HFFc6 (cell line): ENCODE data around the gene C17orf114.

Experiments used
- DNase-seq: peaks from one replicate; pipeline ENCODE4 v3.0.0-alpha.2; 2018
- H3K27ac Mint-ChIP-seq: 2 replicates; pipeline ENCODE4 v1.8.0; 2020; ENCODE audit warnings: mild to moderate bottlenecking, mixed read lengths
- H3K27me3 Mint-ChIP-seq: 2 replicates; pipeline ENCODE4 v1.8.0; 2021; ENCODE audit warnings: mild to moderate bottlenecking, moderate library complexity, mixed read lengths; ENCODE audit not compliant: insufficient read depth
- H3K36me3 Mint-ChIP-seq: 2 replicates; pipeline ENCODE4 v1.8.0; 2021; ENCODE audit warnings: low read depth, mixed read lengths
- H3K4me1 Mint-ChIP-seq: 2 replicates; pipeline ENCODE4 v1.8.0; 2020; ENCODE audit warnings: low read depth, mixed read lengths
- H3K4me3 Mint-ChIP-seq: 2 replicates; pipeline ENCODE4 v1.8.0; 2020; ENCODE audit warnings: mild to moderate bottlenecking, moderate library complexity, mixed read lengths
- H3K9me3 Mint-ChIP-seq: 2 replicates; pipeline ENCODE4 v1.8.0; 2020; ENCODE audit warnings: mild to moderate bottlenecking, mixed read lengths
- CTCF ChIP-seq: fragments of 200-600 bp; sonication (generic); IDR thresholded peaks from 2 replicates; pipeline ENCODE4 v1.5.0; 2021; ENCODE audit warnings: antibody characterized with exemption, mild to moderate bottlenecking

The C17orf114 gene

DNA sequence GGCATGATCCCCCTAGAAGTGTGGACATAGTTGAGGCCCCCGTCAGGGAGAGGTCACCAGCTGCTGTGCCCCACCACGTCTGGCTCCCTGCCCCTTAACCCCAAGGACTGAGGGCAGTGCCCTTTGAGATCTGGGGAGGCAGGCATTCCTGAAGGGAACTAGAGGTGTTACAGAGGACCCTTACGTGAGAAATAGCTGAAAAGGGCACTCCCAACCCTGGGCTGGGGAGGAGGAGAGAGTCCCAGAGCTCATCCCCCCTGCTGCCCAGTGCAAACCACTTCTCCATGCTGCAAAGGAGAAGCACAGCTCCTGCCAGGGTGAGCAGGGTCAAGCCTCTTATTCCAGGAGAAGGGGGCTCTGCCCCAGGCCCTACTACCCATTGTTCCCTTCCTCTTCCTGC lies 20.7 kb upstream of the C17orf114 start:
- Mint-ChIP-seq H3K9me3 (no peaks in the 10 kb centered on the region), H3K4me3 (no peak overlapping the region), H3K4me1 (no peaks in the 10 kb centered on the region), H3K27ac (no peak overlapping the region), H3K27me3 (no peaks in the 10 kb centered on the region; the same call in 1 of the 2 replicates), H3K36me3 (0 out of 2 replicates have a peak, but pooled peaks cover 5% of the 10 kb centered on the region)
- no peak for TF ChIP-seq CTCF
- no peak for DNase-seq

GRCh38 chr17:4818276-4818675 lies 16.1 kb upstream of the C17orf114 start:
- no peaks in the 10 kb centered on the region for H3K4me1 Mint-ChIP-seq
- DNase-seq = no peak
- H3K27me3 Mint-ChIP-seq = no peaks in the 10 kb centered on the region; the same call in 1 of the 2 replicates
- no peaks in the 10 kb centered on the region for H3K9me3 Mint-ChIP-seq
- 0 out of 2 replicates have a peak, but pooled peaks cover 5% of the 10 kb centered on the region for H3K36me3 Mint-ChIP-seq
- TF ChIP-seq CTCF = no peak
- no peak overlapping the region for H3K4me3 Mint-ChIP-seq
- H3K27ac Mint-ChIP-seq = no peak overlapping the region

DNA sequence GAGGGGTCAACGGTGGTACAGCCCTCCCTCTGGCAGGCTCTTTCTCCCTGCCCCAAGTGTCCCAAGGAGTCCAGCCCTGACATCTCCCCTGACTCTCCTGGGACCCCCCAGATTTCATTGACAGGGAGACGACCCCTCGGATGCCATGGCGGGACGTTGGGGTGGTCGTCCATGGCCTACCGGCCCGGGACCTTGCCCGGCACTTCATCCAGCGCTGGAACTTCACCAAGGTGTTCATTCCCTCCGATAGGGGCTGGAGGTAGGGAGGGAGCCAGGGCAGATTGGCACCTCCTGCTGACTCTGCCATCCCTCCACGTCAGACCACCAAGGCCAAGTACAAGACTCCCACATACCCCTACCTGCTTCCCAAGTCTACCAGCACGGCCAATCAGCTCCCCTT lies 14.7 kb upstream of the C17orf114 start:
- Mint-ChIP-seq H3K27ac (no peak overlapping the region), H3K36me3 (0 out of 2 replicates have a peak, but pooled peaks cover 5% of the 10 kb centered on the region), H3K4me3 (no peak overlapping the region), H3K9me3 (no peaks in the 10 kb centered on the region), H3K27me3 (no peaks in the 10 kb centered on the region; the same call in 1 of the 2 replicates), H3K4me1 (no peaks in the 10 kb centered on the region)
- no peak for TF ChIP-seq CTCF
- DNase-seq = no peak

GRCh38 chr17:4815043-4815675 lies 13.0 kb upstream of the C17orf114 start:
- Mint-ChIP-seq H3K36me3 (peaks cover 17% of the 10 kb centered on the region), H3K9me3 (no peaks in the 10 kb centered on the region), H3K4me1 (no peaks in the 10 kb centered on the region), H3K27ac (no peak overlapping the region), H3K4me3 (no peak overlapping the region), H3K27me3 (no peaks in the 10 kb centered on the region; the same call in none of the 2 replicates)
- peak; percentile 26 for DNase-seq
- TF ChIP-seq CTCF = peak; percentile 80

DNA sequence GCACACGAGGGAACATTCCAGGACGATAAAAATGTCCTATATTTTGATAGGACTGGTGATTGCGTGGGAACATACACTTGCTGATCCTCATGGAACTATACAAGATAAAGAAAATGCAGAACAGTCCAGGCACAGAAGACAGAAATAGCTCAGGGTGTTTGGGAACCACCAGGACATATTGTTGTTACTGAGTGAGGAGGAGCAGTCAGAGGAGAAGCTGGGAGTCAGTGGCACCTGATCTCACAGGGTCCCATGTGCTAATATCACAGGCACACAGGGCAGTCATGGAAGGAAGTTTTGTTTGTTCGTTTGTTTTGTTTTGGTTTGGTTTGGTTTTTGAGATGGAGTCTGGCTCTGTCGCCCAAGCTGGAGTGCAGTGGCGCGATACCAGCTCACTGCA lies 10.6 kb upstream of the C17orf114 start:
- Mint-ChIP-seq H3K4me3 (no peak overlapping the region), H3K27me3 (no peaks in the 10 kb centered on the region; the same call in none of the 2 replicates)

More for the DNA sequence above, 10.6 kb upstream of the C17orf114 start:
- Mint-ChIP-seq H3K36me3 (peaks cover 17% of the 10 kb centered on the region), H3K4me1 (peaks cover 6% of the 10 kb centered on the region; the same call in 1 of the 2 replicates), H3K9me3 (no peaks in the 10 kb centered on the region), H3K27ac (no peak overlapping the region)
- no peak for TF ChIP-seq CTCF
- no peak for DNase-seq
